K562 (cell line): ENCODE measurements around the gene DEPDC4. TPM values are rescaled to one million over a fixed set of nuclear protein-coding genes. Genes with fewer than 3 reads are reported as not detected.

Experiments
- AFF4 ChIP-seq: sonication (generic); formaldehyde crosslinking; IDR thresholded peaks from 2 replicates; pipeline ENCODE4 v1.8.0; 2023; ENCODE audit warnings: mild to moderate bottlenecking, missing genetic modification reagents
- ARID3B ChIP-seq: fragments of 250-450 bp; sonication (Bioruptor Pico); IDR thresholded peaks from 2 replicates; pipeline ENCODE4 v1.4.0; 2020; ENCODE audit warnings: borderline replicate concordance
- E2F6 ChIP-seq, 2 experiments: IDR thresholded peaks; 2 replicates each; pipeline ENCODE4 v1.6.1; 2011; ENCODE audit warnings: borderline replicate concordance in 1 of 2, control low read depth in 1 of 2, low read depth in 1 of 2, low read length in 1 of 2, mild to moderate bottlenecking in 1 of 2, mixed read lengths in 1 of 2, moderate library complexity in 1 of 2; ENCODE audit not compliant: insufficient read depth in 1 of 2, insufficient read length in 1 of 2, poor library complexity in 1 of 2, severe bottlenecking in 1 of 2; ENCODE audit errors: extremely low read depth in 1 of 2
- GTF2B ChIP-seq: IDR thresholded peaks from 2 replicates; pipeline ENCODE4 v1.6.1; 2011; ENCODE audit not compliant: insufficient read length; ENCODE audit errors: extremely low read depth
- HCFC1 ChIP-seq: IDR thresholded peaks from 2 replicates; pipeline ENCODE4 v1.6.1; 2012; ENCODE audit warnings: low read depth, low read length, improper control_type of control experiment
- IRF2 ChIP-seq: sonication (generic); formaldehyde crosslinking; IDR thresholded peaks from 2 replicates; pipeline ENCODE4 v1.8.1; 2022; ENCODE audit warnings: mild to moderate bottlenecking, missing genetic modification reagents
- OTX1 ChIP-seq: fragments of 450-650 bp; formaldehyde crosslinking; IDR thresholded peaks from 2 replicates; pipeline ENCODE4 v1.4.0; 2022; ENCODE audit warnings: mild to moderate bottlenecking
- PHF8 ChIP-seq: fragments of 200-600 bp; sonication (generic); IDR thresholded peaks from 2 replicates; pipeline ENCODE4 v1.6.1; 2012; ENCODE audit warnings: mixed run types, mild to moderate bottlenecking, inconsistent platforms, low read length, moderate library complexity, borderline replicate concordance
- PRDM10 ChIP-seq: fragments of 450-650 bp; IDR thresholded peaks from 2 replicates; pipeline ENCODE4 v1.6.1; 2018; ENCODE audit not compliant: partially characterized antibody
- SP1 ChIP-seq: sonication (generic); formaldehyde crosslinking; IDR thresholded peaks from 2 replicates; pipeline ENCODE4 v1.8.1; 2022; ENCODE audit warnings: mild to moderate bottlenecking, missing genetic modification reagents
- polyA plus RNA-seq, 8 experiments: library from polyadenylated mRNA; depleted of rRNA in 4 of 8; stranded (reverse) in 5 of 8; unstranded in 3 of 8; fragments of >200 nt; fragmentation: Nextera tagmentation in 2 of 8; fragmentation: Illumina TruSeq in 1 of 8; extraction: Ambion mirVana in 2 of 8; extraction: Trizol in 1 of 8; gene quantifications; 2 replicates each; pipeline versions ENCODE4 v1.2.1 to v1.2.3, GENCODE V29; 2011 to 2014; ENCODE audit warnings: inconsistent platforms in 1 of 8, missing spikeins in 1 of 8
- total RNA-seq, 7 experiments: library from RNA; depleted of rRNA in 6 of 7; stranded (reverse); fragments of >200 nt in 6 of 7; fragmentation: Illumina TruSeq in 2 of 7; extraction: Trizol in 2 of 7; gene quantifications; 2 replicates each; pipeline versions ENCODE4 v1.2.1 to v1.2.3, GENCODE V29; 2011 to 2021; ENCODE audit warnings: low replicate concordance in 1 of 7

DEPDC4 gene
- total and polyA plus RNA-seq, 9 of the 15 experiments (the other 6 are each of a cell fraction or from before 2014, with no cell fraction given) = 3.6 to 13.2 (median 7.4) TPM

- peak; percentile 74; the same call in 1 of the 2 replicates for TF ChIP-seq PHF8
- TF ChIP-seq SP1 (CRISPR knock-in tag) = peak; percentile 82
- TF ChIP-seq OTX1 = 0 out of 2 replicates have a peak, but pooled peaks have one; percentile 26
- no peak for TF ChIP-seq GTF2B
- TF ChIP-seq AFF4 (CRISPR knock-in tag) = 0 out of 2 replicates have a peak, but pooled peaks have one; percentile 66
- no peak for TF ChIP-seq ARID3B (CRISPR knock-in tag)
- TF ChIP-seq IRF2 = no peak
- TF ChIP-seq E2F6 (IDR thresholded peaks at IDR 0.05; ENCODE audit: borderline replicate concordance in 1 of 2, extremely low read depth in 1 of 2, insufficient read depth in 1 of 2, insufficient read length in 1 of 2, low read depth in 1 of 2, low read length in 1 of 2, poor library complexity in 1 of 2, severe bottlenecking in 1 of 2) = peak in 1 of 2 experiments; percentile 6
- TF ChIP-seq HCFC1 = 0 out of 2 replicates have a peak, but pooled peaks have one; percentile 24
- peak; percentile 79 for TF ChIP-seq PRDM10
These were observed at the start of gene DEPDC4, which contains the start of gene SCYL2 (continued) for GRCh38 chr12:100266835-100267602.
